Activated CD8-positive, alpha-beta T cell treated with anti-CD3 and anti-CD28 coated beads for 36 hours (primary cell): Measurements from ENCODE around the gene ZCCHC24. TPM values are rescaled to one million over a fixed set of nuclear protein-coding genes. Genes with fewer than 3 reads are reported as not detected.

ENCODE experiments used
- ATAC-seq: fragments of 200-7000 bp; cut with Tn5 transposase; one replicate; pipeline ENCODE4 v1.10.0; 2021; ENCODE audit warnings: mild to moderate bottlenecking, moderate library complexity
- CTCF ChIA-PET: fragments of 350-600 bp; sonication (Branson Sonifier 250); formaldehyde crosslinking; loops from one replicate; lab custom pipeline; 2021; ENCODE audit warnings: antibody characterized with exemption; lab: Charles Lee
- POLR2A ChIA-PET: fragments of 350-600 bp; sonication (Branson Sonifier 250); formaldehyde crosslinking; loops from one replicate; lab custom pipeline; 2021; ENCODE audit warnings: antibody characterized with exemption; lab: Charles Lee
- DNase-seq: peaks from one replicate; pipeline ENCODE4 v3.0.0-alpha.2; 2020
- H3K27ac Mint-ChIP-seq: one replicate; pipeline ENCODE4 v1.8.0; 2021; ENCODE audit warnings: mild to moderate bottlenecking, mixed read lengths
- H3K27me3 Mint-ChIP-seq: one replicate; pipeline ENCODE4 v1.8.0; 2021; ENCODE audit warnings: mixed read lengths
- H3K36me3 Mint-ChIP-seq: one replicate; pipeline ENCODE4 v1.8.0; 2021; ENCODE audit warnings: low read depth, mixed read lengths
- H3K4me1 Mint-ChIP-seq: one replicate; pipeline ENCODE4 v1.8.0; 2021; ENCODE audit warnings: low read depth, mixed read lengths
- H3K4me3 Mint-ChIP-seq: one replicate; pipeline ENCODE4 v1.8.0; 2021; ENCODE audit warnings: mild to moderate bottlenecking, moderate library complexity, mixed read lengths
- H3K9me3 Mint-ChIP-seq: one replicate; pipeline ENCODE4 v1.8.0; 2021; ENCODE audit warnings: mixed read lengths
- CTCF ChIP-seq: fragments of 200-600 bp; IDR thresholded peaks from one replicate; pipeline ENCODE4 v1.8.0; 2022; ENCODE audit warnings: antibody characterized with exemption, mild to moderate bottlenecking
- intact Hi-C: fragments of 100-400 bp; cut with micrococcal nuclease; formaldehyde crosslinking; loops from one replicate; pipeline ENCODE4 v1.10.0; 2022
- total RNA-seq, 2 experiments: library from RNA; stranded (reverse); gene quantifications; one replicate each; pipeline ENCODE4 v1.2.3, GENCODE V29; 2021

ZCCHC24 gene
- total RNA-seq, 2 experiments from 2014 or later: 1.0 to 1.7 TPM

- no peaks in the 10 kb centered on the region for H3K9me3 Mint-ChIP-seq
- DNase-seq: no peak
- ChIA-PET POLR2A (interaction anchor here (0.8 kb wide), 1 partner anchor 8 kb away, joined by 3 read pairs; no protein-coding TSS in a partner anchor), CTCF (no interaction called here)
- ATAC-seq: no peak
- intact Hi-C loops: no loop called here
- no peaks in the 10 kb centered on the region for H3K27me3 Mint-ChIP-seq
- H3K4me3 Mint-ChIP-seq: no peak overlapping the region
- no peak for TF ChIP-seq CTCF
- no peaks in the 10 kb centered on the region for H3K36me3 Mint-ChIP-seq
- no peak overlapping the region for H3K27ac Mint-ChIP-seq
- peaks cover 15% of the 10 kb centered on the region for H3K4me1 Mint-ChIP-seq
These were observed 8.6 kb downstream of the ZCCHC24 start for GRCh38 chr10:79436850-79437103.

- H3K27ac Mint-ChIP-seq: no peak overlapping the region
- no peak for TF ChIP-seq CTCF
- ChIA-PET POLR2A (interaction anchor here (0.8 kb wide), 1 partner anchor 9 kb away, joined by 3 read pairs; no protein-coding TSS in a partner anchor), CTCF (interaction anchor here (1.8 kb wide), 1 partner anchor 61 kb away, joined by 6 read pairs; no protein-coding TSS in a partner anchor)
- intact Hi-C loops: no loop called here
- no peaks in the 10 kb centered on the region for H3K36me3 Mint-ChIP-seq
- peaks cover 15% of the 10 kb centered on the region for H3K4me1 Mint-ChIP-seq
- H3K9me3 Mint-ChIP-seq: no peaks in the 10 kb centered on the region
- H3K27me3 Mint-ChIP-seq: no peaks in the 10 kb centered on the region
- H3K4me3 Mint-ChIP-seq: no peak overlapping the region
- ATAC-seq (no peak), DNase-seq (no peak)
These were observed 9.2 kb downstream of the ZCCHC24 start for GRCh38 chr10:79436066-79436849.

- intact Hi-C loops: no loop called here
- ChIA-PET CTCF (interaction anchor here (1.2 to 1.8 kb wide), 3 partner anchors 33 to 148 kb away, joined by 3 to 6 read pairs (median 5); no protein-coding TSS in a partner anchor), POLR2A (no interaction called here)
- no peaks in the 10 kb centered on the region for H3K9me3 Mint-ChIP-seq
- TF ChIP-seq CTCF: no peak
- ATAC-seq (no peak), DNase-seq (no peak)
- H3K4me1 Mint-ChIP-seq: peaks cover 15% of the 10 kb centered on the region
- H3K4me3 Mint-ChIP-seq: no peak overlapping the region
- no peak overlapping the region for H3K27ac Mint-ChIP-seq
- H3K27me3 Mint-ChIP-seq: no peaks in the 10 kb centered on the region
- no peaks in the 10 kb centered on the region for H3K36me3 Mint-ChIP-seq
These were observed 10.0 kb downstream of the ZCCHC24 start for GRCh38 chr10:79435271-79436065.

- POLR2A ChIA-PET: interaction anchor here (1.0 kb wide), 1 partner anchor 10 kb away, joined by 3 read pairs; no protein-coding TSS in a partner anchor
- peak; percentile 26 for ATAC-seq
- H3K27ac Mint-ChIP-seq: peak overlapping the region; percentile 88
- H3K27me3 Mint-ChIP-seq: no peaks in the 10 kb centered on the region
- DNase-seq: peak; percentile 49
- TF ChIP-seq CTCF: no peak
- CTCF ChIA-PET: interaction anchor here (0.9 to 2.6 kb wide), 5 partner anchors 9 to 148 kb away, joined by 3 to 6 read pairs (median 5); no protein-coding TSS in a partner anchor
- no peaks in the 10 kb centered on the region for H3K9me3 Mint-ChIP-seq
- H3K4me3 Mint-ChIP-seq: no peak overlapping the region
- H3K4me1 Mint-ChIP-seq: peaks cover 15% of the 10 kb centered on the region
- no peaks in the 10 kb centered on the region for H3K36me3 Mint-ChIP-seq
- intact Hi-C loops: no loop called here
These were observed 10.6 kb downstream of the ZCCHC24 start for GRCh38 chr10:79434821-79435251.
